ENCODE measurements around the gene FAM151B.
"Not testable (repeated sequence)": the region's sequence is repeated elsewhere in the genome, so short reads cannot be mapped to it uniquely, and the experiment has no call there.

The FAM151B gene

DNA sequence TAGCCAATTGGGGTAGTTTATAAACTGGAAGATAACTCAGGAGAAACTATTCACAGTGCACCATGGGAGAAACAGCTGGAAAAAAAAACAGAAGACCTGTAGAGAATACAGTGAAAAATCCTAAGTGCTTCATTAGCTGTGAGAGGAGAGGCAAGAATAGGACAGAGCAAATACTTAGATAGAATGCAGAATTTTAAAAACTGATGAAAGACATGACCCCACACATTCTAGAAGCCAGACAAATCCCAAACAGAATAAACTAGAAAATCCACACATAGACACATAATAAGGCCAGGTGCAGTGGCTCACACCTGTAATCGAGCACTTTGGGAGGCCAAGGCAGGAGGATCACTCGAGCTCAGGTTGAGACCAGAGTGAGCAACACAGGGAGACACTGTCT, 7.5 kb upstream of the FAM151B start:
- no peak overlapping the region for H3K9ac ChIP-seq (ENCODE audit: low read length)
- no peaks in the 10 kb centered on the region for H3K9me3 ChIP-seq (ENCODE audit: low read length)
- H3K27ac ChIP-seq (ENCODE audit: low read depth, low read length): no peak overlapping the region
- peaks cover 11% of the 10 kb centered on the region for H3K36me3 ChIP-seq (ENCODE audit: insufficient read depth, low read length)
- H3K4me3 ChIP-seq (ENCODE audit: low read depth in 1 of 2, low read length in 2 of 2): no peak overlapping the region
- H3K27me3 ChIP-seq (ENCODE audit: control insufficient read depth in 1 of 2, insufficient read depth in 2 of 2, low read length in 2 of 2): no peaks in the 10 kb centered on the region
- no peaks in the 10 kb centered on the region for H3K4me1 ChIP-seq (ENCODE audit: insufficient read depth, low read length)

DNA sequence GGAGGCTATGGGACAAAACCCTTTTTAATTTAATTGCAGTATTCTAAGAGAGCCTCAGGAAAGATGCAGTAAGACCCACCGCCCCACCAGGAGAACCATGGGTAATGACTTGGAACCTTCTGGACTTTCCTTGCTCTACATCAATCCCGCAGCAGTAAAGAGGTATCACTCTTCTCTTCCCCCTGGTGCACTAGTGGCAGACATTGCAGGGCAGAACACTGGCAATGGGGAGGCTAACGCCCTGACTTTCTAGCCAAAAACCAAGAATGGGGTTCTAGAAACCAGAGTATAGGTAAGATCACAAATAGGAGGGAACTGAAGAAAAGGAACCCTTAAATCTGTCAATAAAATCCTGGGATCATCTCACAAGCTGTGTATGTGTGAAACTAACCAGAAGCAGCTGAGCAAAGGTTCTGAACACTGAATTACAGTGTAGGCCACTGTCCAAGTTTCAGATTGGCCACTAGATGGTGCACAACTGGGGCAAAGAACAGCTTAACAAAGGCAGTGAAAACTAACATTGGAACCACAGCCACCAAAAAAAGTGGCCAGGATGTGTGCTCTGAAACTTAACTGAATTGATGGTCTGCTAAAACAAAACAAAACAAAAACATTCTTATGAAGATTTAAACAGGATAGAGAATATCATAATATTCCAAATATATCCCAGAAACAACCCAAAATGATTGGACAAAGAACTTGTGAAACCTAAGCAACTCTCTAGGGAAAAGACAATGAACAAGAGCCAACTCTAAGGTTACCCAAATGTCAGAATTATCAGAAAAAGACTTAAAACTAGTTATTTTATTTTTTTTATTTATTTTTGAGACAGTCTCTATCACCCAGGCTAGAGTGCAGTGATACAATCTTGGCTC, 6.6 kb upstream of the FAM151B start:
- Histone ChIP-seq H3K36me3 (ENCODE audit: insufficient read depth, low read length) (peaks cover 10% of the 10 kb centered on the region), H3K9ac (ENCODE audit: low read length) (no peak overlapping the region)

DNA sequence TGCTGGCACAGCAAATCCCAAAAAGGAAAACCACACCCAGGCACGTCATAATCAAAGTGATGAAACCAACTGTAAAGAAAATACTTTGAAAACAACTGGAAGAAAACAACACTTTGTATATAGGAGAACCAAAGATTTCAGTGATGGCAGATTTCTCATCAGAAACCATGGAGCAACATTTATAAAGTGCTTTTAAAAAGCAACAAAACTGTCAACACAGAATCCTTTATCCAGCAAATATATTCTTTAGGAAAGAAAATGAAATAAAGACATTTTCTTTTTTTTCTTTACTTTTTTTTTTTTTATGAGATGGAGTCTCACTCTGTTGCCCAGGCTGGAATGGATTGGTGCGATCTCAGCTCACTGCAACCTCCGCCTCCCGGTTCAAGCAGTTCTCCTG, 5.3 kb upstream of the FAM151B start:
- no peaks in the 10 kb centered on the region for H3K4me1 ChIP-seq (ENCODE audit: insufficient read depth, low read length)
- no peaks in the 10 kb centered on the region for H3K27me3 ChIP-seq (ENCODE audit: control insufficient read depth in 1 of 2, insufficient read depth in 2 of 2, low read length in 2 of 2)
- peaks cover 7% of the 10 kb centered on the region for H3K36me3 ChIP-seq (ENCODE audit: insufficient read depth, low read length)
- H3K27ac ChIP-seq (ENCODE audit: low read depth, low read length): no peak overlapping the region
- no peak overlapping the region for H3K9ac ChIP-seq (ENCODE audit: low read length)
- no peak overlapping the region for H3K4me3 ChIP-seq (ENCODE audit: low read depth in 1 of 2, low read length in 2 of 2)
- H3K9me3 ChIP-seq (ENCODE audit: low read length): no peaks in the 10 kb centered on the region

More for the DNA sequence above, 6.6 kb upstream of the FAM151B start:
- Histone ChIP-seq H3K27ac (ENCODE audit: low read depth, low read length) (no peak overlapping the region), H3K27me3 (ENCODE audit: control insufficient read depth in 1 of 2, insufficient read depth in 2 of 2, low read length in 2 of 2) (no peaks in the 10 kb centered on the region), H3K4me3 (ENCODE audit: low read depth in 1 of 2, low read length in 2 of 2) (no peak overlapping the region), H3K4me1 (ENCODE audit: insufficient read depth, low read length) (no peaks in the 10 kb centered on the region), H3K9me3 (ENCODE audit: low read length) (no peaks in the 10 kb centered on the region)

DNA sequence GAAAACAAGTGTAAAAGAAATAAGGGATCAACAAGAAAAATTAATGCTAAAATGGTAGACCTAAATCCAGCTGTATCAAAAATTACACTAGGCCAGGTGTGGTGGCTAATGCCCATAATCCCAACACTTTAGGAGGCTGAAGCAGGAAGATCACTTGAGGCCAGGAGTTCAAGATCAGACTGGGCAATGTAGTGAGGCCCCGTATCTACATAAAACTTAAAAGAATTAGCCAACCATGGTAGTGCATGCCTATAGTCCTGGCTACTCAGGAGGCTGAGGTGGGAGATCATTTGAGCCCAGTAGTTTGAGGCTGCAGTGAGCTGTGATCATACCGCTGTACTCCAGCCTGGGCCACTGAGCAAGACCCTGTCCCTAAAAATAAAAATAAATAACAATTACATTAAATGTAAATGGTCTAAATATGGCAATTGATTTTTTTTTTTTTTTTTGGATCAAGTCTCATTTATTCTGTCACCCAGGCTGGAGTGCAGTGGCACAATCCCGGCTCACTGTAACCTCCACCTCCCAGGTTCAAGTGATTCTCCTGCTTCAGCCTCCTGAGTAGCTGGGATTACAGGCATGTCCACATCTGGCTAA, 4.2 kb upstream of the FAM151B start:
- Histone ChIP-seq H3K4me3 (ENCODE audit: low read depth in 1 of 2, low read length in 2 of 2) (no peak overlapping the region), H3K27ac (ENCODE audit: low read depth, low read length) (no peak overlapping the region), H3K27me3 (ENCODE audit: control insufficient read depth in 1 of 2, insufficient read depth in 2 of 2, low read length in 2 of 2) (no peaks in the 10 kb centered on the region), H3K4me1 (ENCODE audit: insufficient read depth, low read length) (peaks cover 4% of the 10 kb centered on the region), H3K36me3 (ENCODE audit: insufficient read depth, low read length) (peaks cover 7% of the 10 kb centered on the region), H3K9me3 (ENCODE audit: low read length) (no peaks in the 10 kb centered on the region), H3K9ac (ENCODE audit: low read length) (no peak overlapping the region)

DNA sequence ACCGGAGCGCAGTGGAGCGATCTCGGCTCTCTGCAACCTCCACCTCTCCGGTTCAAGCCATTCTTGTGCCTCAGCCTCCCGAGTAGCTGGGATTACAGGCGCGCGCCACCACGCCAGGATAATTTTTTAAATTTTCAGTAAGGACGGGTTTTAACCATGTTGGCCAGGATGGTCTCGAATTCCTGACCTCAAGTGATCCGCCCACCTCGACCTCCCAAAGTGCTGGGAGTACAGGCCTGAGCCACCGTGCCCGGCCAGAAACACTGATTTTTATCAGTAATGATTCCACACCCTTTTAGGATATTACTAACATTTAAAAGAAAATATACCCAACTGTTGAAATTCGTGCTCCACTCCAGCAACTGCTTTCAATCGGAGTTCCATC, 464 bp upstream of the FAM151B start:
- H3K4me3 ChIP-seq (ENCODE audit: low read depth in 1 of 2, low read length in 2 of 2): peak overlapping the region; percentile 50 to 65
- H3K27me3 ChIP-seq (ENCODE audit: control insufficient read depth in 1 of 2, insufficient read depth in 2 of 2, low read length in 2 of 2): no peaks in the 10 kb centered on the region
- H3K27ac ChIP-seq (ENCODE audit: low read depth, low read length): peak overlapping the region; percentile 83
- peaks cover 5% of the 10 kb centered on the region for H3K4me1 ChIP-seq (ENCODE audit: insufficient read depth, low read length)
- H3K9ac ChIP-seq (ENCODE audit: low read length): peak overlapping the region; percentile 26
- H3K36me3 ChIP-seq (ENCODE audit: insufficient read depth, low read length): no peaks in the 10 kb centered on the region
- no peaks in the 10 kb centered on the region for H3K9me3 ChIP-seq (ENCODE audit: low read length)

DNA sequence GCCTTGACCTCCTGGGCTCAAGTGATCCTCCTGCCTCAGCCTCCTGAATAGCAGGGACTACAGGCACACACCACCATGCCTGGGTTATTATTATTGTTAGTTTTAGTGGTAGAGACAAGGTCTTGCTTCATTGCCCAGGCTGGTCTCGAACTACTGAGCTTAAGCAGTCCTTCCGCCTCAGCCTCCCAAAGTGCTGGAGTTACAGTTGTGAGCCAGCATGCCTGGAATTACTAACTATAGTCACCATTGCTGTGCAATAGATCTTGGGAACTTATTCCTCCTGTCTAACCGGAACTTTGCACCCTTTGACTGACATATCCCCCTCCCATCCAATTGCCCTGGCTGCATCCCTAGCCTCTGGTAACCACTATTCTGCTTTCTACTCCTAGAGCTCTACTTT, 3.4 kb downstream of the FAM151B start:
- no peak overlapping the region for H3K4me3 ChIP-seq (ENCODE audit: low read depth in 1 of 2, low read length in 2 of 2)
- no peaks in the 10 kb centered on the region for H3K36me3 ChIP-seq (ENCODE audit: insufficient read depth, low read length)

DNA sequence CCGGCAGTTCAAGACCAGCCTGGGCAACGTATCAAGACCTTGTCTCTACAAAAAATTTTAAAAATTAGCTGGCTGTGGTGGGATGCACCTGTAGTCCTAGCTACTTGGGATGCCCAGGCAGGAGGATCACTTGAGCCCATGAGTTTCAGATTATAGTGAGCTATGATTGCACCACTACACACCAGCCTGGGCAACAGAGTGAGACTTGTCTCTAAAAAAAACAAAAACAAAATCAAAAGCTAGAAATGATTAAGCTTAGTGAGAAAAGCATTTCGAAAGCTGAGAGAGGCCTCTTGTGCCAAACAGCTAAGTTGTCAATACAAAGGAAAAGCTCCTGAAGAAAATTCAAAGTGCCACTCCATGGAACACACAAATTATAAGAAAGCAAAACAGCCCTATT, 4.8 kb downstream of the FAM151B start:
- Histone ChIP-seq H3K27me3 (ENCODE audit: control insufficient read depth in 1 of 2, insufficient read depth in 2 of 2, low read length in 2 of 2) (no peaks in the 10 kb centered on the region), H3K27ac (ENCODE audit: low read depth, low read length) (no peak overlapping the region), H3K9ac (ENCODE audit: low read length) (no peak overlapping the region), H3K9me3 (ENCODE audit: low read length) (no peaks in the 10 kb centered on the region), H3K4me3 (ENCODE audit: low read depth in 1 of 2, low read length in 2 of 2) (no peak overlapping the region), H3K36me3 (ENCODE audit: insufficient read depth, low read length) (no peaks in the 10 kb centered on the region), H3K4me1 (ENCODE audit: insufficient read depth, low read length) (peaks cover 5% of the 10 kb centered on the region)

More for the DNA sequence above, 3.4 kb downstream of the FAM151B start:
- H3K9ac ChIP-seq (ENCODE audit: low read length): no peak overlapping the region
- no peaks in the 10 kb centered on the region for H3K9me3 ChIP-seq (ENCODE audit: low read length)
- peaks cover 5% of the 10 kb centered on the region for H3K4me1 ChIP-seq (ENCODE audit: insufficient read depth, low read length)
- H3K27ac ChIP-seq (ENCODE audit: low read depth, low read length): no peak overlapping the region
- H3K27me3 ChIP-seq (ENCODE audit: control insufficient read depth in 1 of 2, insufficient read depth in 2 of 2, low read length in 2 of 2): no peaks in the 10 kb centered on the region

DNA sequence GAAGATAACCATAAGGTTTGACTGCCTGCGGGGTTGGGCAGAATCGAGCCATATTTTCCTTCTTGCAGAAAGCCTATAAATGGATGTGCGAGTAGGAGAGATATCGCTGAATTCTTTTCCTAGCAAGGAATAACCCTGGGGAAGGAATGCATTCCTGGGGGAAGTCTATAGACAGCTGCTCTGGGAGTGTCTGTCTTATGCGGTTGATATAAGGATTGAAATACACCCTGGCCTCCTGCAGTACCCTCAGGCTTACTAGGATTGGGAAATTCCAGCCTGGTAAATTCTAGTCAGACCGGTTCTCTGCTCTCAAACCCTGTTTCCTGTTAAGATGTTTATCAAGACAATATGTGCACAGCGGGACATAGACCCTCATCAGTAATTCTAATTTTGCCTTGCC, 5.5 kb downstream of the FAM151B start:
- not testable (repeated sequence) for H3K27ac ChIP-seq (ENCODE audit: low read depth, low read length); H3K4me3 ChIP-seq (ENCODE audit: low read depth in 1 of 2, low read length in 2 of 2); H3K9ac ChIP-seq (ENCODE audit: low read length); H3K9me3 ChIP-seq (ENCODE audit: low read length); H3K36me3 ChIP-seq (ENCODE audit: insufficient read depth, low read length); H3K27me3 ChIP-seq (ENCODE audit: control insufficient read depth in 1 of 2, insufficient read depth in 2 of 2, low read length in 2 of 2); H3K4me1 ChIP-seq (ENCODE audit: insufficient read depth, low read length)

DNA sequence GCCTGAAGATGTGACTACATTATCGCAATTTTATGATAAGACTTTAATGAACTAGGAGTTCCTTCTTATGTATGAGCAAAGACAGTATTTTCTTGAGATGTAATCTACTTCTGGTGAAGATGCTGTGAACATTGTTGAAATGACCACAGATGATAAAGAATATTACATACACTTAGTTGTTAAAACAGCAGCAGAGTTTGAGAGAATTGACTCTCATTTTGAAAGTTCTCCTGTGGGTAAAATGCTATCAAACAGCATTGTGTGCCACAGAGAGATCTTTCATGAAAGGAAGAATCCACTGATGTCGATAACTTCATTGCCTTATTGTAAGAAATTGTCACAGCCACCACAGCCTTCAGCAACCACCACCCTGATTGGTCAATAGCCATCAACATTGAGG, 8.0 kb downstream of the FAM151B start:
- Histone ChIP-seq H3K9ac (ENCODE audit: low read length) (no peak overlapping the region), H3K27me3 (ENCODE audit: control insufficient read depth in 1 of 2, insufficient read depth in 2 of 2, low read length in 2 of 2) (no peaks in the 10 kb centered on the region), H3K9me3 (ENCODE audit: low read length) (no peaks in the 10 kb centered on the region), H3K36me3 (ENCODE audit: insufficient read depth, low read length) (no peaks in the 10 kb centered on the region), H3K27ac (ENCODE audit: low read depth, low read length) (no peak overlapping the region), H3K4me1 (ENCODE audit: insufficient read depth, low read length) (no peaks in the 10 kb centered on the region), H3K4me3 (ENCODE audit: low read depth in 1 of 2, low read length in 2 of 2) (no peak overlapping the region)

DNA sequence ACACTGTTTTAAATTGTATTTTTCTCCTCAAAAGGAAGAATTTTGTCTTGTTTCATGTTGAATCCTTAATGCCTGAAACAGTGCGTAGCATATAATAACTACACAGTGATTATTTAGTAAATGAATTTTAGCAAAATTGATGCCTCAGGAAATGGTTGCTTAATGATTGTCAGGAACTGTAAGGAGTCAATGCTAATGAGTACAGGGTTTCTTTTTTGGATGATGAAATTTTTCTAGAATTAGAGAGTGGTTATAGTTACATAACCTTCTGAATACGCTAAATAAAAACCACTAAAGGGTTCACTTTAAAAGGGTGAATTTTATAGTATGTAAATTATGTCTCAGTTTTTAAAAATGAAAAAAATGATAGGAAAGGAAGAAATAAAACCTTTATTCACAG, 14.9 kb downstream of the FAM151B start:
- no peak overlapping the region for H3K9ac ChIP-seq (ENCODE audit: low read length)
- no peaks in the 10 kb centered on the region for H3K27me3 ChIP-seq (ENCODE audit: control insufficient read depth in 1 of 2, insufficient read depth in 2 of 2, low read length in 2 of 2)
- no peaks in the 10 kb centered on the region for H3K36me3 ChIP-seq (ENCODE audit: insufficient read depth, low read length)
- H3K27ac ChIP-seq (ENCODE audit: low read depth, low read length): no peak overlapping the region
- no peaks in the 10 kb centered on the region for H3K9me3 ChIP-seq (ENCODE audit: low read length)
- no peaks in the 10 kb centered on the region for H3K4me1 ChIP-seq (ENCODE audit: insufficient read depth, low read length)
- no peak overlapping the region for H3K4me3 ChIP-seq (ENCODE audit: low read depth in 1 of 2, low read length in 2 of 2)

DNA sequence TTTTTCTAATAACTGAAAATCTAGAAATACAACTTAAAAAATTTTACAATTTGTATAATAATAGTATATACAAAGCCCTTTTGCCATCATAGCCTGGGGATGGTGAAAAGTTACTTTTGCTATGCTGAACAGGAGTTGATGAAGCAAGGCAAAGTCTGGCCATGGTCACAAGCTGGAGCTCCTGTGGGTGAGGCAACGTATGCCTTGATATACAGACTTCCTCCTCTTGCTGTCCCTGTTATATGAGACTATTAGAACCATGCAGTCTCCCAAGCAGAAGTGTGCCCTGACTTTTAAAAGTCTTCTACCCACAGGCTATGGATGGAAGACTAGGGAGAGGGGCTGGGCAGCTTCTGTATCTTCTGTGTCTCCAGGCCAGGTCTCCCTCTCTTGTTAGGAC, 15.7 kb downstream of the FAM151B start:
- Histone ChIP-seq H3K4me3 (ENCODE audit: low read depth in 1 of 2, low read length in 2 of 2) (no peak overlapping the region), H3K36me3 (ENCODE audit: insufficient read depth, low read length) (no peaks in the 10 kb centered on the region), H3K27me3 (ENCODE audit: control insufficient read depth in 1 of 2, insufficient read depth in 2 of 2, low read length in 2 of 2) (no peaks in the 10 kb centered on the region), H3K27ac (ENCODE audit: low read depth, low read length) (no peak overlapping the region), H3K9me3 (ENCODE audit: low read length) (no peaks in the 10 kb centered on the region), H3K4me1 (ENCODE audit: insufficient read depth, low read length) (no peaks in the 10 kb centered on the region), H3K9ac (ENCODE audit: low read length) (no peak overlapping the region)

DNA sequence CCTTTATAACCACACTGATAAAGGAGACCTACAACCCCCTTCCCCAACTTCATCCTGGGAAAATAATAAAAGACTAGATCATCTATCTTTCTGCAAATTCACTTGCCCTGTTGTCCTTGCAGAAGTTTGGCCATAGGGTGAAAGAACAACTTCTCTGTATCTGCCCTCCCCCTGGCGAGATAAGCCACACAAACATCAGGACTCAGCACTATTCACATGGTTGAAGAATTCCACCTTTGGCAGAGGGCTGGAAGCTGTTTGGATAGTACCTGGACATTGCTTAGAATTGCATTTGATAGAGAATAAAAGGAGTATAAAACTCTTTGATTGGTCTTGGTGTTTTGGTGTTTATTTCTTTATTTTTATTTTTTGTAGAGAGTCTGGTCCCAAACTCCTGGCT, 16.9 kb downstream of the FAM151B start:
- Histone ChIP-seq H3K4me1 (ENCODE audit: insufficient read depth, low read length) (no peaks in the 10 kb centered on the region), H3K4me3 (ENCODE audit: low read depth in 1 of 2, low read length in 2 of 2) (no peak overlapping the region), H3K9ac (ENCODE audit: low read length) (no peak overlapping the region), H3K36me3 (ENCODE audit: insufficient read depth, low read length) (no peaks in the 10 kb centered on the region), H3K9me3 (ENCODE audit: low read length) (no peaks in the 10 kb centered on the region), H3K27ac (ENCODE audit: low read depth, low read length) (no peak overlapping the region), H3K27me3 (ENCODE audit: control insufficient read depth in 1 of 2, insufficient read depth in 2 of 2, low read length in 2 of 2) (no peaks in the 10 kb centered on the region)

Measured in muscle layer of colon (tissue), 2 donors.